AG09309 (cell line): ENCODE results near the gene MTHFS.

ENCODE experiments used
- DNase-seq: peaks from one replicate; pipeline ENCODE4 v3.0.0-alpha.2; 2010; ENCODE audit warnings: low read depth
- H3K4me3 ChIP-seq: 2 replicates; pipeline ENCODE4 v1.5.1; 2011; ENCODE audit warnings: mild to moderate bottlenecking, low read depth, low read length, moderate library complexity; ENCODE audit not compliant: control insufficient read depth
- CTCF ChIP-seq: IDR thresholded peaks from 2 replicates; pipeline ENCODE4 v1.5.1; 2011; ENCODE audit warnings: mild to moderate bottlenecking, low read depth, low read length, inconsistent platforms; ENCODE audit not compliant: insufficient read depth, control insufficient read depth; ENCODE audit errors: missing control alignments

Gene MTHFS

GRCh38 chr15:79811406-79812405, 85.1 kb downstream of the MTHFS start:
- no peak overlapping the region for H3K4me3 ChIP-seq
- TF ChIP-seq CTCF: no peak
- DNase-seq: peak; percentile 24

GRCh38 chr15:79804838-79805237, 92.0 kb downstream of the MTHFS start:
- no peak for DNase-seq
- TF ChIP-seq CTCF: no peak
- no peak overlapping the region for H3K4me3 ChIP-seq

- no peak for TF ChIP-seq CTCF
- DNase-seq: no peak
- H3K4me3 ChIP-seq: no peak overlapping the region
Measured at GRCh38 chr15:79798311-79798710, 98.5 kb downstream of the MTHFS start.
